ENCODE measurements around the gene COL26A1. TPM values are rescaled to one million over a fixed set of nuclear protein-coding genes. Genes with fewer than 3 reads are reported as not detected.
"Not testable (repeated sequence)": the region's sequence is repeated elsewhere in the genome, so short reads cannot be mapped to it uniquely, and the experiment has no call there.

The COL26A1 gene
- total and polyA plus RNA-seq, 8 donors: 0.20 to 0.55 (median 0.31) TPM; not detected in 5

DNA sequence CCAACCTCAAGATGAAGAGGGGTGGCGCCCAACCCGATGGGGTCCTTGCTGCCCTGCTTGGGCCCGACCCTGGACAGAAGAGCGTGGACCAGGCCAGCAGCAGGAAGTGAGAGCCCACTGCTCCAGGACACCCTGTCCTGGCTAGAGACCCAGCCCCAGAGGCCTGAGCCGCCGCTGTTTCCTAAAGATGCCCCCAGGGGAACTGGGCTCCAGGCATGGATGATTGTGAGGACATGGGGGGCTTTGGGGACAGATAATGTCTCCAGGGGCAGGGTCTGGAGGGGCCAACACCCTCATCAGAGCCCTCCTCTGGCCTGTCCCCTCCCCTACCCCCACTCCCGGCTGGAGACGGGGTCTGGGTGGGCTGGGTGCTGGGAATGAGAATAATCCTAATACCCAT, 194.7 kb downstream of the COL26A1 start:
- H3K4me3 ChIP-seq: no peak overlapping the region
- no peak for DNase-seq
- TF ChIP-seq POLR2A (IDR thresholded peaks at IDR 0.05): no peak
- no peak for TF ChIP-seq POLR2AphosphoS5 (IDR thresholded peaks at IDR 0.05)
- no peak for TF ChIP-seq EP300 (IDR thresholded peaks at IDR 0.05)
- TF ChIP-seq, protein P1, sequence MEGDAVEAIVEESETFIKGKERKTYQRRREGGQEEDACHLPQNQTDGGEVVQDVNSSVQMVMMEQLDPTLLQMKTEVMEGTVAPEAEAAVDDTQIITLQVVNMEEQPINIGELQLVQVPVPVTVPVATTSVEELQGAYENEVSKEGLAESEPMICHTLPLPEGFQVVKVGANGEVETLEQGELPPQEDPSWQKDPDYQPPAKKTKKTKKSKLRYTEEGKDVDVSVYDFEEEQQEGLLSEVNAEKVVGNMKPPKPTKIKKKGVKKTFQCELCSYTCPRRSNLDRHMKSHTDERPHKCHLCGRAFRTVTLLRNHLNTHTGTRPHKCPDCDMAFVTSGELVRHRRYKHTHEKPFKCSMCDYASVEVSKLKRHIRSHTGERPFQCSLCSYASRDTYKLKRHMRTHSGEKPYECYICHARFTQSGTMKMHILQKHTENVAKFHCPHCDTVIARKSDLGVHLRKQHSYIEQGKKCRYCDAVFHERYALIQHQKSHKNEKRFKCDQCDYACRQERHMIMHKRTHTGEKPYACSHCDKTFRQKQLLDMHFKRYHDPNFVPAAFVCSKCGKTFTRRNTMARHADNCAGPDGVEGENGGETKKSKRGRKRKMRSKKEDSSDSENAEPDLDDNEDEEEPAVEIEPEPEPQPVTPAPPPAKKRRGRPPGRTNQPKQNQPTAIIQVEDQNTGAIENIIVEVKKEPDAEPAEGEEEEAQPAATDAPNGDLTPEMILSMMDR (IDR thresholded peaks at IDR 0.05): no peak
- H3K27ac ChIP-seq: no peak overlapping the region
- H3K36me3 ChIP-seq: no peaks in the 10 kb centered on the region
- H3K4me1 ChIP-seq: no peaks in the 10 kb centered on the region
- H3K9me3 ChIP-seq: no peaks in the 10 kb centered on the region
- H3K27me3 ChIP-seq: peaks cover 0 to 26% (median 0%) of the 10 kb centered on the region in 3 donors
- 75 to 91% (median 86%) methylated on average over 6 to 8 of the region's 8 CpGs for WGBS, 5 donors
- intact Hi-C loops (cut with DNase I; ENCODE audit: low total_unique reads): no loop called here

DNA sequence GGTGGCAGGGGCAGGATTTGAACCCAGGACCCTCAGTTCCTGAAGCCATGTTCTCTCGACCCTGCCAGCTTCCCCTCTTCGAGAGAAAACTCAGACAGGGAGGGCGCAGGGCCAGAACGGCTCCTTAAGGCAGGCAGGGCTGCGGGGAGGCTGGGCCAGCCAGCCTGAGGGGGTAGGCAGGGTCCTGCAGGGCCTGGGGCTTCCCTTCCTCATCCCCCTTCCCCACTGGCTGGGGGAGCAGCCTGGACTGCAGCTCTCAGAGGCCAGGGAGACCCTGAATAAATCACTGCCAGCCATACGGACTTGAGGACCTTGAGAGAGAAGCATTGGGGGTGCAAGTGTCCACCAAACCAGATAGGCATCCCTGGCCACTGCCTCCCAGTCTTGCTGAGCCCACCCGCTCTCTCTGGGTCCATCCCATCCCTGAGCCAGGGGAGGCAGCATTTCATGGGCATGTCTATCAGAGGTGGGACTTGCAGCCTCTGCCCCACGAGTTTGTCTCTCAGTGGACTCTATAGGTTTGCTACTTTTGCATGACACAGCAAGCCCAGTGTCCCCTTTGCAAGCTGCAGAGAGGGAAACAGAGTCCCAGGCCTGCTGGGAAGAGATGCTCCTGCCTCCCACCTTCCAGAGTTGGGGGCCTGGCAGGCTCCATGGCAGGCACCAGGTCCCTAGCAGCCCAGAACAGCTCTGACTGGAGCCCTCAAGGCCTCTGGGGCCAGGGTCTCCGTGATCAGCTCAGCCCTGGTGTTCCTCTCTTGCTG, 195.5 kb downstream of the COL26A1 start:
- no peak overlapping the region for H3K27ac ChIP-seq
- intact Hi-C loops (cut with DNase I; ENCODE audit: low total_unique reads): no loop called here
- peaks cover 0 to 26% (median 0%) of the 10 kb centered on the region in 3 donors for H3K27me3 ChIP-seq
- no peaks in the 10 kb centered on the region for H3K4me1 ChIP-seq
- no peaks in the 10 kb centered on the region for H3K36me3 ChIP-seq
- no peak for DNase-seq
- H3K9me3 ChIP-seq: no peaks in the 10 kb centered on the region
- TF ChIP-seq, protein P1 (IDR thresholded peaks at IDR 0.05): no peak
- TF ChIP-seq POLR2AphosphoS5 (IDR thresholded peaks at IDR 0.05): no peak
- TF ChIP-seq POLR2A (IDR thresholded peaks at IDR 0.05): no peak
- no peak for TF ChIP-seq EP300 (IDR thresholded peaks at IDR 0.05)
- H3K4me3 ChIP-seq: no peak overlapping the region
- 63 to 83% (median 79%) methylated on average over 8 to 9 of the region's 9 CpGs for WGBS, 5 donors

DNA sequence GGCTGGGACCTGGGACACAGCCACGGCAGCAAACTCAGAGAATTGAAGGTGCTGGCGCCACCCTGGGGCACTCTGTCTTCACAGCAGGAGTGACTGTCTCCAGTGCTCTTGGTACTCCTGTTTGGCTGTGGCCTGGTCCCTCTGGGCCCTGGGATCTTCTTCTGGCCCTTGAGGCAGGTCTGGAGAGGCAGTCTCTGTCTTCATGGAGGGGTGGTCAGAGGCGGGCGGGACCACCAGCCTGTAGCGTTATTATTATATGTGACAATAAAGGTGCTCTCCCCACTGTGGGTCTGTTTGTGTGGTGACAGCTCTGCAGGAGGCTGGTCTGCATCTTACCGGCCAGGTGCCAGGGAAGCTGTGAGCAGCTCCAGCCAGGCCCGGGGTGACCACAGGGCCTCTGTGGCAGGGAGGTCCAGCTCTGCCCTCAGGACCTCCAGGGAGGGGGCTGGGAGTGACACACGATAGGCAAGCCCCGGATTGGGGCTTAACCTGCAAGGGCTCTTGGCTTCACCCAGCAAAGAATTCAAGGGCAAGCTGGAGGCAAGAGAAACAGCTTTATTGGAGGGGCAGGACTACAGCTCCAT, 196.2 kb downstream of the COL26A1 start:
- peaks cover 0 to 26% (median 0%) of the 10 kb centered on the region in 3 donors for H3K27me3 ChIP-seq
- no peaks in the 10 kb centered on the region for H3K4me1 ChIP-seq
- WGBS, 5 donors: 66 to 77% (median 70%) methylated on average over 6 to 9 of the region's 9 CpGs
- no peak overlapping the region for H3K27ac ChIP-seq
- TF ChIP-seq EP300 (IDR thresholded peaks at IDR 0.05) (no peak), POLR2A (IDR thresholded peaks at IDR 0.05) (no peak)
- no peaks in the 10 kb centered on the region for H3K36me3 ChIP-seq
- no peaks in the 10 kb centered on the region for H3K9me3 ChIP-seq
- H3K4me3 ChIP-seq: no peak overlapping the region
- intact Hi-C loops (cut with DNase I; ENCODE audit: low total_unique reads): no loop called here
- no peak for DNase-seq

GRCh38 chr7:101559586-101559985, 196.9 kb downstream of the COL26A1 start:
- no peak overlapping the region for H3K4me3 ChIP-seq
- 83 to 100% (median 91%) methylated on average over 1 of the region's 1 CpG for WGBS, 5 donors
- H3K9me3 ChIP-seq: no peaks in the 10 kb centered on the region
- no peak for DNase-seq
- H3K27me3 ChIP-seq: peaks cover 0 to 30% (median 0%) of the 10 kb centered on the region in 3 donors
- no peaks in the 10 kb centered on the region for H3K36me3 ChIP-seq
- TF ChIP-seq EP300 (IDR thresholded peaks at IDR 0.05) (no peak), POLR2A (IDR thresholded peaks at IDR 0.05) (no peak), POLR2AphosphoS5 (IDR thresholded peaks at IDR 0.05) (no peak)
- TF ChIP-seq, protein P1 (IDR thresholded peaks at IDR 0.05): no peak
- H3K27ac ChIP-seq: no peak overlapping the region
- H3K4me1 ChIP-seq: no peaks in the 10 kb centered on the region
- intact Hi-C loops (cut with DNase I; ENCODE audit: low total_unique reads): no loop called here

GRCh38 chr7:101560021-101560420, 197.3 kb downstream of the COL26A1 start:
- H3K27me3 ChIP-seq: peaks cover 0 to 34% (median 0%) of the 10 kb centered on the region in 3 donors
- H3K4me1 ChIP-seq; H3K9me3 ChIP-seq; intact Hi-C loops (cut with DNase I; ENCODE audit: low total_unique reads); H3K4me3 ChIP-seq; DNase-seq; H3K36me3 ChIP-seq; H3K27ac ChIP-seq: not testable (repeated sequence)
- 77 to 88% (median 83%) methylated on average over 3 of the region's 3 CpGs for WGBS, 5 donors

All from stomach (tissue), 9 donors.